G401.6 (cell line): ENCODE results near the gene ARHGEF26.

Experiments
- FAIRE-seq: peaks from 2 replicates; lab custom pipeline; 2012; peaks lifted over from hg19 to GRCh38; lab: Jason Lieb, UNC

ARHGEF26 gene

DNA sequence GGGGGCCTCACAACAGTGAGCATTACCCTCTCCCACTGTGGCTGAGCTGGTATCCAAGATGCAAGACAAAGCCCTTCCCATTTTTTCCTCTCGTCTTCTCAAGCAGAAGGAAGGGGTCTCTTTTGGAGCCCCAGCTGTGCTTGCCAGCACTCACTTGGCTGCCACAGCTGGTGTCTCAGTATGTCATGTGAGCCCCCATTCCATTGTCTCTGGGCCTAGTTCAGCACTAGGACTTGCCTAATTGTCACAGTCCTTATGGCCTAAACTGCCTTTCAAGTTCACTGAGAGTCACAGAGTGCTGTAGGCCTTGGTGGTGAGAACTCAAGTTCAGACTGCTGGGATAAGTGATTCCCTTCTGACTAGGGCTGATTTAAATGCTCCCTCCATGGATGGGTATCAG, 89.8 kb downstream of the ARHGEF26 start:
- no peak for FAIRE-seq

GRCh38 chr3:154214306-154214705, 93.1 kb downstream of the ARHGEF26 start:
- no peak for FAIRE-seq

DNA sequence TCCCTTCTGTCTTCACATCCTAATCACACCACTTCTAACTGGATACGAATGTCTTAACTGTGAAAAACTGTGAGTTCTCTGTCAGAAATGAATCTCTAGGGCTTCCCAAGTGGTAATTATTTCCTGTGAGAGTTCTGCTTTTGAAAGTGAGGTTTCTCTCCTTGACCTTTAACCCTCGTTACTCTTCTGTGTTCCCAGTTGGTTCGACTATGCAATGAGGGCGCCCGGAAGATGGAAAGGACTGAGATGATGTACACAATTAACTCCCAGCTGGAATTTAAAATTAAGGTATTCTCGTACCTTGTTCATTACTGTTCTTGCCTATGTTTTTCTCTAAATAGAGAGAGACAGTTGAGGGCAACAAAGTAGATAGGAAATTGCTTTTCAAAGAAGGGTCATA, 96.5 kb downstream of the ARHGEF26 start:
- FAIRE-seq: no peak

GRCh38 chr3:154218728-154219127, 97.5 kb downstream of the ARHGEF26 start:
- FAIRE-seq: no peak

GRCh38 chr3:154220462-154220861, 99.3 kb downstream of the ARHGEF26 start:
- no peak for FAIRE-seq

GRCh38 chr3:154223519-154223918, 102.3 kb downstream of the ARHGEF26 start:
- no peak for FAIRE-seq

- no peak for FAIRE-seq
Observed at GRCh38 chr3:154224366-154224765, 103.2 kb downstream of the ARHGEF26 start.

DNA sequence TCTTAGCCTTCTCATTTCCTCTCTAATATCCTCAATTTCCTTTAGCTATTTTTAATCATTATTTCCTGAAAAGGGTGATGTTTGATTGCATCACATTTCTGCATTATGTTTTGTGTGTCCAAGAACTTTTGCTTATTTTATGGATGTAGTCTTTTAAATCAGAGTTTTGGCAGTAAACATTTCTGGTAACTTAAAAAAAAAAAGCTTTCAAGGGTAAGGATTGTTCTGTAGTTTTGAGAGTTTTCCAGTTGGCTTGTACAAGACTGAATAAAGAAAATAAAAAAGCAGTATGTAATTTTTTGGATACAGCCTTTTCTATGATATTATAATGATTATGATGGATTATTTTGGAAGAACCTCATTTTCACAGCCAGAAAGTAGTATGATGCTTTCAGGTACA, 103.7 kb downstream of the ARHGEF26 start:
- no peak for FAIRE-seq

GRCh38 chr3:154225536-154225935, 104.3 kb downstream of the ARHGEF26 start:
- peak; percentile 76 for FAIRE-seq

- no peak for FAIRE-seq
Observed at GRCh38 chr3:154227531-154227930, 106.3 kb downstream of the ARHGEF26 start.

DNA sequence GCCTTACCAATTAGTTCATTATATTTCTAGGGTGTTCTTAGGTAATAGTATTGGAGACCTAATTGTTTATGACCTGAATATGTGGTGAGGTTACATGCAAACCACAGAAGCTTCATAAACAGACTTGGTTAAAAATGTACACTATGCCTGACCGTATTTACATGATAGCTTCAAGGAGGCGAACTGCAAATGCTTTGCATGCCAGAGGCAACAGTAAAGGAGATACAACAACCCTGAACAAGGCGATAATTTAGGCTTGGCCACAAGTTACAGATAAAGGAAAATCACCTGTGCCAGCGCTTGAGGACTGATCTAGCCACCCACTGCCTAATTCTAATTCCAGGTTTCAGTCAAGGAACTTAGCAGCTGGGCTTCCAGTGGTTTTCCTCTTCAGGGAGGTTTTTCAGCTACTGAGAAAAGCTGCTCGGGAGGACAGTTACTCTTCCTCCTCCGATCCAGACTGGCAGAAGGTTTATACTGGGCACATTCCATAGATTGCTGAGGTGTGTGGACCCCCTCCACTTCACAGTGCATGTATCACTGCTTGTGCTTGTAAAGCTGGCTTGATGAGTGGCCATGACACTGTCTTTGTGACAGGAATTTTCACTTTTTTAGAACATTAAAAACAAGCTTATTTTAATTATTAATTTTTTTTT, 107.5 kb downstream of the ARHGEF26 start:
- FAIRE-seq: no peak

- FAIRE-seq: no peak
Observed at GRCh38 chr3:154229217-154229590, 108.0 kb downstream of the ARHGEF26 start.

DNA sequence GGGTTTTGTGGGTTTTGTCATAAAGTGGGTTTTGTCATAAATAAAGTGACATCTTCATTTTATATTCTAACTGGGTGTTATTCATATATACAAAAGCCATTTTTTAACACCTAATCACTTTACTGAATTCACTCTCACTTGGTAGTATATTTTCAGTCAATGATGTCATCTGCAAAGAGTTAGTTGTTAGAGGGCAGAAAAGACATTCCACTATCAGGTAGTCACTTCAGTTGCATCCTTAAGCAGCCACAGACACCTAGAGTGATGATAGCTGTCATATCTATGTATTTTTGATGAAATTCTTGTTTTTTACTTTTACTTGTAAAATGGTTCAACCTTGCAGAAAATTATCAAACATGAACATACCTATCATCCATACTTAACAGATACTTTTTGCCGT, 114.1 kb downstream of the ARHGEF26 start:
- FAIRE-seq: no peak

DNA sequence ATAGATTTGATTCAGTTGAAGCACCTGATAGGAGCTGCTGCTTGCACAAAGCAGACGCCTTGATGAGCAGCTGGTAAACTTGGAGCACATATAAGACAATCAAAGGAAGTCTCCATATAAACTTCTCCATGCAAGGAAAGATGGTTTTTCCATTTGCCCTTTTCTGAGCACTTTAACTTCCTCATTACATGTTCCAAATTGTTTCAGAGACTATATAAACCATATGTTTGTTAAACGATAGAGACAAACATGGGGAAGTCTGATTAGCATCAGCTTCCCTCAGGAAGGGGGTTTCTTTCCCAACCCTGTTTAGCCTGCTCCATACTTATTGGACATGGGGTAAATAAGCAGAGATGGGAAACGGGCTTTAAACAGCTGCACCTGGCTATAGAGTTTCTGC, 115.1 kb downstream of the ARHGEF26 start:
- no peak for FAIRE-seq

GRCh38 chr3:154240235-154240634, 119.0 kb downstream of the ARHGEF26 start:
- FAIRE-seq: no peak

GRCh38 chr3:154241496-154241895, 120.3 kb downstream of the ARHGEF26 start:
- FAIRE-seq: no peak

DNA sequence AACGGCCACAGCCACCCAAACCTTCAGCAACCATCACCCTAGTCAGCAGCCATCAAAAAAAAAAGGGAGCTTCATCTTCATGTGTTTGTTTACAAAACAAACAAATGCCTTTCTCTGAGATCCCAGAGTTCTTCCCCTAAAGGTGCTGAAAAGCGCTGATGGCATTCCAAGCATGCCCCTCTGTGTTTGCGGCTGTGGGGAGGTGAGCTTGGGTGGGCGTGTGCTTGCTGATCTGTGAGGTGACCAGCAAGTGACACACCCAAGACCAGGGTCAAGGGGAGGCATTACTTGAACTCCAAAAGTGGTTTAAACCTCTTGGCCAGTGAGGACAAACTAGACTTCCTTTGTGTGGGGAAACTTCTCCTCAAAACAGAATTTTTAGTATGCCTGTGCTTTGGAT, 121.6 kb downstream of the ARHGEF26 start:
- no peak for FAIRE-seq

DNA sequence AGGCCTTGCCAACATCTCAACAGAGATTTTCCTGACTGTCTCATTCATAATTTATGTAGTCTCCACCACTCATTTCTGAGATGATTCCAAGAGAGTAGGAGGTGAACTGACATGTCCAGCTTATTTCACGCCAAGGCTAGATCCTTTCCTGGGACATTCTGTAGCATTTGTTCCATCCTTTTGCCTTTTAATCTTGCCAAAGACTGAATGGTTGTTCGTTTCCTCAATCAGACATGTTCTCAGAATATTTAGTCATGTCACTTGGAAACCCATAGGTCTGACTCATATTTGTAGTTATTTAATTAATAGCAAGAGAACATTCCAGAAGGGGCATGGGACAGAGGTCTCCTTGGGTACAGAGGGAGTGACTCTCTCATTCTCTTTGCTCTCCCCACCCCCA, 122.2 kb downstream of the ARHGEF26 start:
- FAIRE-seq: no peak

GRCh38 chr3:154244644-154245043, 123.5 kb downstream of the ARHGEF26 start:
- no peak for FAIRE-seq

DNA sequence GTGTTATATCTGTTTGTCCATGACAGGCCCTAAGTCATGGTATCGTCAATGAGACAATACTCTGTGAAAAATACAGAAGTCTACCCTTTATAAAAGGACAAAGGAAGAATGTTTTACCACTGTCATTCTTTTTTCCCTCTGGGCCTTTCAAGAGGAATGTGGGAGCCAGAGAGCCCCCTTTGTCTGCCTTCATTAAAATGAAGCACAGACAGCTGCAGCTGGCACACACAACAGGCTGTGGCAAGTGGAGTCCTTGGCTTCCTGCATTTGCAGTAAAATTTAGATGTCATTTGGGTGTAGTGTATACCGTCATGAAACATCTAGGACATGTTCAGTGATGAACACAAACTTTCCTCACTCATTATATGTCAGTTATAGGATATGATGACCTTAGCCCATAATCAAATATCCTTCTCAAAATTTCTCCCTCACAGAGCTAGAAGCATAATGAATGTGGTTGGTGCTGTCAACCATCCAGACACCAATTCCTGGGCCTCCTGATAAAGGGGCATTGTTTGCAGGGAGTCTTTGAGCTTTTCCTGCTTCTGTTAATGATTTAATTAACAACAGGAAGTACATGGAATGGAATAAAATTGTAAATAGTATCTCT, 126.7 kb downstream of the ARHGEF26 start:
- FAIRE-seq: no peak

GRCh38 chr3:154250291-154250690, 129.1 kb downstream of the ARHGEF26 start:
- no peak for FAIRE-seq

GRCh38 chr3:154251610-154252009, 130.4 kb downstream of the ARHGEF26 start:
- no peak for FAIRE-seq

DNA sequence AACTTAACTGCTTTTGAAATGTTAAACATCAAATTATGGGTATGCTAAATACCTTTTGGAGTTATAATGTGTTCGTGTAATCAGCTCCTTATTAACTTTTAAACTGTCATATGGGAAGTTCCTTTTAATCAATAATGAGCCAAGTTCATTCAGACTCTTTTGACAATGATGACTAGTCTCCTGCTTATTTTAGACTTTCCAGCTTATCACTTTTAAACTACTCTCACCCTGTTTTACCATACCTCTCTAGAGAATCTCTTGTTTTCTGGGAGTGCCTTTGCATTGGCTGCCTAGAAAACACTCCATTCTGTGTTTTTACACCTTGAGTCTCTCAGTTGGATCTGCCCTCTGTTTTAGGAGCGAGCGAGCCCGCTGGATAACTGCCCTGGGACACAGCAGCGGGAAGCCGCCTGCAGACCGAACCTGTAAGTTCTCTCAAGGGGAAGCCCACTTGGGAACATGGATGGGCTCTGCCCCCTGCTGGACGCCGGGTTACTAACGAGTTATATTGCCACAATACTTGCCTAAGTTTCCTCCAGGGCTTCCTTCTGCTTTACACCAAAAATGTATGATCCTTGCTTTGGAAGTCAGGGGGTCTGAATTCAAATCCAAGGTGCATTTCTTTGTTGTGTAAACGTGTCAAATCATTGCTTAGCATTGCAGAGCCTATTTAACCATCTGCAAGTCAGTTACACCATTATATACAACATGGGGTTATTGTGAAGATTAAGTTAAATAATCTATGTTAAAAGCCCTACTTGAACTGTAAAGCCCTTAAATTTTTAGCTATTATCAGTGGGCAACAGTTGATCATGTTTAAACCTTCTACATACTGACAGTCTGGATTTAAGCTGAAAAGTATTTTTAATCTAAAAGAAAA, 131.8 kb downstream of the ARHGEF26 start:
- FAIRE-seq: peak; percentile 90
